ENCODE measurements around the gene DDX1. TPM values are rescaled to one million over a fixed set of nuclear protein-coding genes. Genes with fewer than 3 reads are reported as not detected.

DDX1 gene
- total and polyA plus RNA-seq, 10 donors = 32.6 to 62.0 (median 48.3) TPM

- intact Hi-C loops (cut with DNase I; ENCODE audit: low total_unique reads) = no loop called here
Observed at GRCh38 chr2:15603044-15603765, 11.5 kb downstream of the DDX1 start.

GRCh38 chr2:15603948-15604347, 12.3 kb downstream of the DDX1 start:
- 90 to 99% (median 92%) methylated on average over 2 of the region's 2 CpGs for WGBS, 5 donors
- intact Hi-C loops (cut with DNase I; ENCODE audit: low total_unique reads) = no loop called here
- no peak overlapping the region for H3K27ac ChIP-seq

More at GRCh38 chr2:15603044-15603765, 11.5 kb downstream of the DDX1 start:
- no peaks in the 10 kb centered on the region for H3K4me1 ChIP-seq
- peaks cover 25 to 100% (median 98%) of the 10 kb centered on the region in 6 donors for H3K36me3 ChIP-seq
- no peaks in the 10 kb centered on the region for H3K9me3 ChIP-seq
- no peak for DNase-seq
- no peaks in the 10 kb centered on the region for H3K27me3 ChIP-seq (replicated peaks in 1 of 7)
- 95 to 97% (median 96%) methylated on average over 3 of the region's 3 CpGs for WGBS, 5 donors
- H3K4me3 ChIP-seq = no peak overlapping the region
- no peak overlapping the region for H3K27ac ChIP-seq
- TF ChIP-seq, protein P1, sequence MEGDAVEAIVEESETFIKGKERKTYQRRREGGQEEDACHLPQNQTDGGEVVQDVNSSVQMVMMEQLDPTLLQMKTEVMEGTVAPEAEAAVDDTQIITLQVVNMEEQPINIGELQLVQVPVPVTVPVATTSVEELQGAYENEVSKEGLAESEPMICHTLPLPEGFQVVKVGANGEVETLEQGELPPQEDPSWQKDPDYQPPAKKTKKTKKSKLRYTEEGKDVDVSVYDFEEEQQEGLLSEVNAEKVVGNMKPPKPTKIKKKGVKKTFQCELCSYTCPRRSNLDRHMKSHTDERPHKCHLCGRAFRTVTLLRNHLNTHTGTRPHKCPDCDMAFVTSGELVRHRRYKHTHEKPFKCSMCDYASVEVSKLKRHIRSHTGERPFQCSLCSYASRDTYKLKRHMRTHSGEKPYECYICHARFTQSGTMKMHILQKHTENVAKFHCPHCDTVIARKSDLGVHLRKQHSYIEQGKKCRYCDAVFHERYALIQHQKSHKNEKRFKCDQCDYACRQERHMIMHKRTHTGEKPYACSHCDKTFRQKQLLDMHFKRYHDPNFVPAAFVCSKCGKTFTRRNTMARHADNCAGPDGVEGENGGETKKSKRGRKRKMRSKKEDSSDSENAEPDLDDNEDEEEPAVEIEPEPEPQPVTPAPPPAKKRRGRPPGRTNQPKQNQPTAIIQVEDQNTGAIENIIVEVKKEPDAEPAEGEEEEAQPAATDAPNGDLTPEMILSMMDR (IDR thresholded peaks at IDR 0.05 in 8 of 11, conservative IDR thresholded peaks at IDR 0.05 in 3 of 11) = no peak
- TF ChIP-seq POLR2A (IDR thresholded peaks at IDR 0.05) (no peak), POLR2AphosphoS5 (IDR thresholded peaks at IDR 0.05) (no peak)

GRCh38 chr2:15605721-15606120, 14.1 kb downstream of the DDX1 start:
- Histone ChIP-seq H3K4me3 (no peak overlapping the region), H3K27me3 (replicated peaks in 1 of 7) (no peaks in the 10 kb centered on the region), H3K4me1 (no peaks in the 10 kb centered on the region), H3K36me3 (peaks cover 20 to 100% (median 98%) of the 10 kb centered on the region in 6 donors), H3K9me3 (no peaks in the 10 kb centered on the region), H3K27ac (no peak overlapping the region)
- WGBS, 5 donors = 41 to 91% (median 85%) methylated on average over 1 of the region's 1 CpG
- no peak for DNase-seq
- TF ChIP-seq POLR2AphosphoS5 (IDR thresholded peaks at IDR 0.05) (no peak), POLR2A (IDR thresholded peaks at IDR 0.05) (no peak)
- TF ChIP-seq, protein P1 (IDR thresholded peaks at IDR 0.05 in 8 of 11, conservative IDR thresholded peaks at IDR 0.05 in 3 of 11) = no peak
- intact Hi-C loops (cut with DNase I; ENCODE audit: low total_unique reads) = no loop called here

More at GRCh38 chr2:15603948-15604347, 12.3 kb downstream of the DDX1 start:
- H3K4me3 ChIP-seq = no peak overlapping the region
- DNase-seq = no peak
- H3K9me3 ChIP-seq = no peaks in the 10 kb centered on the region
- no peaks in the 10 kb centered on the region for H3K27me3 ChIP-seq (replicated peaks in 1 of 7)
- TF ChIP-seq, protein P1 (IDR thresholded peaks at IDR 0.05 in 8 of 11, conservative IDR thresholded peaks at IDR 0.05 in 3 of 11) = no peak
- no peak for TF ChIP-seq POLR2AphosphoS5 (IDR thresholded peaks at IDR 0.05)
- no peak for TF ChIP-seq POLR2A (IDR thresholded peaks at IDR 0.05)
- peaks cover 25 to 100% (median 98%) of the 10 kb centered on the region in 6 donors for H3K36me3 ChIP-seq
- no peaks in the 10 kb centered on the region for H3K4me1 ChIP-seq

Data from spleen (tissue), 11 donors.